ENCODE measurements around the gene GLYATL1.

GLYATL1 gene

GRCh38 chr11:58902881-58903280 is 36.4 kb upstream of the GLYATL1 start:
- Histone ChIP-seq H2BK5ac (ENCODE audit: low read length) (no peak overlapping the region), H2BK12ac (ENCODE audit: low read length) (no peak overlapping the region), H4K91ac (ENCODE audit: low read depth, low read length, poor library complexity) (no peak overlapping the region), H3K14ac (ENCODE audit: low read length) (no peak overlapping the region), H2BK120ac (ENCODE audit: low read depth, low read length) (no peak overlapping the region), H3K27ac (replicated peaks; ENCODE audit: low read length) (no peak overlapping the region), H3K18ac (ENCODE audit: low read length) (no peak overlapping the region), H2AFZ (ENCODE audit: low read length) (no peak overlapping the region), H3K4me2 (ENCODE audit: insufficient read depth, low read length, poor library complexity, severe bottlenecking) (no peak overlapping the region), H2AK5ac (ENCODE audit: low read depth, low read length) (no peak overlapping the region), H3K9ac (ENCODE audit: low read depth, low read length, poor library complexity) (no peak overlapping the region), H3K27me3 (ENCODE audit: control insufficient read depth in 3 of 3, insufficient read depth in 3 of 3, low read depth in 1 of 3, low read length in 3 of 3) (peaks cover 0 to 3% (median 0%) of the 10 kb centered on the region in 3 experiments), H2BK15ac (ENCODE audit: low read length) (no peak overlapping the region), H3K4ac (ENCODE audit: low read length) (no peak overlapping the region), H3K23ac (ENCODE audit: low read depth, low read length, poor library complexity) (no peak overlapping the region), H3K9me3 (replicated peaks in 1 of 2; ENCODE audit: control insufficient read depth in 2 of 2, insufficient read depth in 1 of 2, low read depth in 1 of 2, low read length in 2 of 2) (no peaks in the 10 kb centered on the region), H3K79me1 (ENCODE audit: low read depth, low read length) (peaks cover 3% of the 10 kb centered on the region), H3K4me3 (ENCODE audit: low read length in 2 of 2) (no peak overlapping the region), H3K36me3 (replicated peaks in 1 of 2; ENCODE audit: control insufficient read depth in 2 of 2, insufficient read depth in 2 of 2, low read length in 2 of 2) (no peaks in the 10 kb centered on the region), H3K4me1 (ENCODE audit: control insufficient read depth in 2 of 2, insufficient read depth in 1 of 2, low read depth in 1 of 2, low read length in 2 of 2) (peaks cover 0 to 14% of the 10 kb centered on the region in 2 donors), H4K8ac (ENCODE audit: low read depth, low read length) (no peak overlapping the region)
- WGBS, 2 donors (ENCODE audit: extremely low coverage in 2 of 2, insufficient read length in 2 of 2, insufficient replicate concordance in 1 of 2): no CpG with 5 or more reads among the region's 1 CpG
- DNase-seq (ENCODE audit: low spot score): no peak

GRCh38 chr11:58905011-58905720 is 34.1 kb upstream of the GLYATL1 start:
- Histone ChIP-seq H3K27me3 (ENCODE audit: control insufficient read depth in 3 of 3, insufficient read depth in 3 of 3, low read depth in 1 of 3, low read length in 3 of 3) (peaks cover 0 to 3% (median 0%) of the 10 kb centered on the region in 3 experiments), H3K4me2 (ENCODE audit: insufficient read depth, low read length, poor library complexity, severe bottlenecking) (peak overlapping the region; percentile 74), H3K9me3 (replicated peaks in 1 of 2; ENCODE audit: control insufficient read depth in 2 of 2, insufficient read depth in 1 of 2, low read depth in 1 of 2, low read length in 2 of 2) (no peaks in the 10 kb centered on the region), H2BK5ac (ENCODE audit: low read length) (no peak overlapping the region), H2BK12ac (ENCODE audit: low read length) (no peak overlapping the region), H2AK5ac (ENCODE audit: low read depth, low read length) (peak overlapping the region; percentile 15), H3K9ac (ENCODE audit: low read depth, low read length, poor library complexity) (peak overlapping the region; percentile 89), H3K14ac (ENCODE audit: low read length) (no peak overlapping the region), H2BK120ac (ENCODE audit: low read depth, low read length) (no peak overlapping the region), H3K79me1 (ENCODE audit: low read depth, low read length) (peaks cover 3% of the 10 kb centered on the region), H3K4ac (ENCODE audit: low read length) (peak overlapping the region; percentile 90), H2BK15ac (ENCODE audit: low read length) (peak overlapping the region; percentile 86), H4K8ac (ENCODE audit: low read depth, low read length) (peak overlapping the region; percentile 29), H3K4me1 (ENCODE audit: control insufficient read depth in 2 of 2, insufficient read depth in 1 of 2, low read depth in 1 of 2, low read length in 2 of 2) (peaks cover 0 to 14% of the 10 kb centered on the region in 2 donors), H3K27ac (replicated peaks; ENCODE audit: low read length) (peak overlapping the region; percentile 65), H3K4me3 (ENCODE audit: low read length in 2 of 2) (peak overlapping the region; percentile 62 to 79), H3K36me3 (replicated peaks in 1 of 2; ENCODE audit: control insufficient read depth in 2 of 2, insufficient read depth in 2 of 2, low read length in 2 of 2) (no peaks in the 10 kb centered on the region), H2AFZ (ENCODE audit: low read length) (peak overlapping the region; percentile 92), H3K18ac (ENCODE audit: low read length) (peak overlapping the region; percentile 97), H4K91ac (ENCODE audit: low read depth, low read length, poor library complexity) (peak overlapping the region; percentile 68), H3K23ac (ENCODE audit: low read depth, low read length, poor library complexity) (no peak overlapping the region)
- DNase-seq (ENCODE audit: low spot score): peak; percentile 59
- no CpG with 5 or more reads among the region's 41 CpGs for WGBS, 2 donors (ENCODE audit: extremely low coverage in 2 of 2, insufficient read length in 2 of 2, insufficient replicate concordance in 1 of 2)

- H3K4me3 ChIP-seq (ENCODE audit: low read length in 2 of 2): peak overlapping the region; percentile 62 to 79
- no peak overlapping the region for H2BK15ac ChIP-seq (ENCODE audit: low read length)
- H4K8ac ChIP-seq (ENCODE audit: low read depth, low read length): no peak overlapping the region
- H3K23ac ChIP-seq (ENCODE audit: low read depth, low read length, poor library complexity): no peak overlapping the region
- no peak overlapping the region for H2BK5ac ChIP-seq (ENCODE audit: low read length)
- no CpG with 5 or more reads among the region's 33 CpGs for WGBS, 2 donors (ENCODE audit: extremely low coverage in 2 of 2, insufficient read length in 2 of 2, insufficient replicate concordance in 1 of 2)
- no peak overlapping the region for H4K91ac ChIP-seq (ENCODE audit: low read depth, low read length, poor library complexity)
- peaks cover 0 to 10% of the 10 kb centered on the region in 2 donors for H3K4me1 ChIP-seq (ENCODE audit: control insufficient read depth in 2 of 2, insufficient read depth in 1 of 2, low read depth in 1 of 2, low read length in 2 of 2)
- no peak overlapping the region for H2BK120ac ChIP-seq (ENCODE audit: low read depth, low read length)
- no peak overlapping the region for H2AK5ac ChIP-seq (ENCODE audit: low read depth, low read length)
- peak overlapping the region; percentile 92 for H2AFZ ChIP-seq (ENCODE audit: low read length)
- H3K27ac ChIP-seq (replicated peaks; ENCODE audit: low read length): peak overlapping the region; percentile 65
- peaks cover 3% of the 10 kb centered on the region for H3K79me1 ChIP-seq (ENCODE audit: low read depth, low read length)
- H3K36me3 ChIP-seq (replicated peaks in 1 of 2; ENCODE audit: control insufficient read depth in 2 of 2, insufficient read depth in 2 of 2, low read length in 2 of 2): no peaks in the 10 kb centered on the region
- peak; percentile 86 for DNase-seq (ENCODE audit: low spot score)
- H3K27me3 ChIP-seq (ENCODE audit: control insufficient read depth in 3 of 3, insufficient read depth in 3 of 3, low read depth in 1 of 3, low read length in 3 of 3): peaks cover 0 to 3% (median 0%) of the 10 kb centered on the region in 3 experiments
- H3K9me3 ChIP-seq (replicated peaks in 1 of 2; ENCODE audit: control insufficient read depth in 2 of 2, insufficient read depth in 1 of 2, low read depth in 1 of 2, low read length in 2 of 2): no peaks in the 10 kb centered on the region
- H3K4ac ChIP-seq (ENCODE audit: low read length): no peak overlapping the region
- H3K18ac ChIP-seq (ENCODE audit: low read length): no peak overlapping the region
- H2BK12ac ChIP-seq (ENCODE audit: low read length): no peak overlapping the region
- H3K9ac ChIP-seq (ENCODE audit: low read depth, low read length, poor library complexity): peak overlapping the region; percentile 89
- H3K14ac ChIP-seq (ENCODE audit: low read length): no peak overlapping the region
- H3K4me2 ChIP-seq (ENCODE audit: insufficient read depth, low read length, poor library complexity, severe bottlenecking): peak overlapping the region; percentile 74
These were observed 33.4 kb upstream of the GLYATL1 start for GRCh38 chr11:58905721-58906547.

- no peak overlapping the region for H2AK5ac ChIP-seq (ENCODE audit: low read depth, low read length)
- no peak overlapping the region for H3K27ac ChIP-seq (replicated peaks; ENCODE audit: low read length)
- peaks cover 0 to 3% (median 0%) of the 10 kb centered on the region in 3 experiments for H3K27me3 ChIP-seq (ENCODE audit: control insufficient read depth in 3 of 3, insufficient read depth in 3 of 3, low read depth in 1 of 3, low read length in 3 of 3)
- no peak overlapping the region for H2BK15ac ChIP-seq (ENCODE audit: low read length)
- no peak overlapping the region for H2BK120ac ChIP-seq (ENCODE audit: low read depth, low read length)
- H3K4me1 ChIP-seq (ENCODE audit: control insufficient read depth in 2 of 2, insufficient read depth in 1 of 2, low read depth in 1 of 2, low read length in 2 of 2): peaks cover 0 to 9% of the 10 kb centered on the region in 2 donors
- H3K4ac ChIP-seq (ENCODE audit: low read length): no peak overlapping the region
- H4K8ac ChIP-seq (ENCODE audit: low read depth, low read length): no peak overlapping the region
- no peak overlapping the region for H4K91ac ChIP-seq (ENCODE audit: low read depth, low read length, poor library complexity)
- no peak overlapping the region for H3K4me2 ChIP-seq (ENCODE audit: insufficient read depth, low read length, poor library complexity, severe bottlenecking)
- no peak overlapping the region for H2BK5ac ChIP-seq (ENCODE audit: low read length)
- no peak overlapping the region for H2AFZ ChIP-seq (ENCODE audit: low read length)
- no peak overlapping the region for H3K18ac ChIP-seq (ENCODE audit: low read length)
- H3K79me1 ChIP-seq (ENCODE audit: low read depth, low read length): peaks cover 3% of the 10 kb centered on the region
- no CpG with 5 or more reads among the region's 3 CpGs for WGBS, 2 donors (ENCODE audit: extremely low coverage in 2 of 2, insufficient read length in 2 of 2, insufficient replicate concordance in 1 of 2)
- H3K4me3 ChIP-seq (ENCODE audit: low read length in 2 of 2): no peak overlapping the region
- no peak overlapping the region for H2BK12ac ChIP-seq (ENCODE audit: low read length)
- no peak overlapping the region for H3K9ac ChIP-seq (ENCODE audit: low read depth, low read length, poor library complexity)
- DNase-seq (ENCODE audit: low spot score): no peak
- no peak overlapping the region for H3K14ac ChIP-seq (ENCODE audit: low read length)
- H3K23ac ChIP-seq (ENCODE audit: low read depth, low read length, poor library complexity): no peak overlapping the region
- H3K9me3 ChIP-seq (replicated peaks in 1 of 2; ENCODE audit: control insufficient read depth in 2 of 2, insufficient read depth in 1 of 2, low read depth in 1 of 2, low read length in 2 of 2): no peaks in the 10 kb centered on the region
- H3K36me3 ChIP-seq (replicated peaks in 1 of 2; ENCODE audit: control insufficient read depth in 2 of 2, insufficient read depth in 2 of 2, low read length in 2 of 2): no peaks in the 10 kb centered on the region
These were observed 31.5 kb upstream of the GLYATL1 start for GRCh38 chr11:58907780-58908179.

Data from neuronal stem cell (in vitro differentiated cells).